Endothelial cell of umbilical vein (primary cell): ENCODE data around the gene ERG.

Experiments
- CTCF ChIP-seq, 2 donors: IDR thresholded peaks; 1 replicate in 1 of 2; 2 replicates in 1 of 2; pipeline ENCODE4 v1.5.1; 2011; ENCODE audit warnings: low read length in 2 of 2, mild to moderate bottlenecking in 2 of 2, moderate library complexity in 2 of 2, control low read depth in 1 of 2, inconsistent platforms in 1 of 2, low read depth in 1 of 2; ENCODE audit not compliant: insufficient read depth in 1 of 2; ENCODE audit errors: extremely low read depth in 1 of 2
- EZH2 ChIP-seq: IDR thresholded peaks from 2 replicates; pipeline ENCODE4 v1.6.1; 2012; ENCODE audit warnings: borderline replicate concordance, low read depth, mild to moderate bottlenecking, moderate library complexity, low read length, inconsistent platforms; ENCODE audit not compliant: severe bottlenecking
- POLR2A ChIP-seq: IDR thresholded peaks from 2 replicates; pipeline ENCODE4 v1.6.1; 2012; ENCODE audit warnings: low read depth, mild to moderate bottlenecking, control low read depth, low read length
- POLR2AphosphoS5 ChIP-seq: IDR thresholded peaks from 2 replicates; pipeline ENCODE4 v1.6.1; 2012; ENCODE audit warnings: low read depth, mild to moderate bottlenecking, control low read depth, low read length, moderate library complexity; ENCODE audit not compliant: insufficient read depth

GRCh38 chr21:38365521-38365920, 132.8 kb downstream of the ERG start:
- no peak for TF ChIP-seq POLR2A
- no peak for TF ChIP-seq CTCF (IDR thresholded peaks at IDR 0.05; ENCODE audit: extremely low read depth in 1 of 2, insufficient read depth in 1 of 2, low read depth in 1 of 2, low read length in 2 of 2)
- TF ChIP-seq POLR2AphosphoS5 = no peak
- TF ChIP-seq EZH2 = no peak
